ENCODE measurements around the gene ZNF593OS.
A peak's percentile ranks its signal among the peaks of the same experiment; 100 is the strongest.

DNA sequence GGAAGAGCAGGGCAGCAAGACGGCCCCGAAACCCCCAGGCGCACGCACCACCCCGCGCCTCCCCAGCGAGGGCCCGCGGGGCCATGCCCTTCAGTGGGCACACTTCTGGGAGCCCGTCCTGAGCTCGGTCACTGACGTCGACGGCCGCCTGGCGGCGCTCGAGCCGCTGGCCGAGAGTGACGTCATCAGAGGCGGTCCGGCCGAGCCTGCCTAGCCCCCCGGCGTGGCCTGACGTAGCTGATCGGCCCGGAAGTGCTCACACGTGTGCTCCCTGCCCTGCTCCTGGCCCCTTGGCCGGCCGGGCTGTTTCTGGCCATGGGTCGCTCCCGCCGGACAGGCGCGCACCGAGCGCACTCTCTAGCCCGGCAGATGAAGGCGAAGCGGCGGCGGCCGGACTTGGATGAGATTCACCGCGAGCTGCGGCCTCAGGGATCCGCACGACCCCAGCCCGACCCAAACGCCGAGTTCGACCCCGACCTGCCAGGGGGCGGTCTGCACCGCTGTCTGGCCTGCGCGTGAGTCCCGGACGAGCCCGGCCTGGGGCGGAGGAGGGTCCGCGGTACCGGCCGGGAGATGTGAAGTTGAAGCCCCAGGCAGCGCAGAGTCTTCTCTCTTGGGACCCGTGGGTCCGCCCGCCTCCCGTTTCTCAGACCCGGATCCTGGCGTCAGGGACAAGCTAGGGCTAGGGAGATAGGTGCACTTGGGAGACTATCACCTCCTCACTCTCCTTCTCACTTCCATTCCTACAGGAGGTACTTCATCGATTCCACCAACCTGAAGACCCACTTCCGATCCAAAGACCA lies 1.8 kb downstream of the ZNF593OS start, which contains the start of gene ZNF593:
- TF ChIP-seq, protein P1, sequence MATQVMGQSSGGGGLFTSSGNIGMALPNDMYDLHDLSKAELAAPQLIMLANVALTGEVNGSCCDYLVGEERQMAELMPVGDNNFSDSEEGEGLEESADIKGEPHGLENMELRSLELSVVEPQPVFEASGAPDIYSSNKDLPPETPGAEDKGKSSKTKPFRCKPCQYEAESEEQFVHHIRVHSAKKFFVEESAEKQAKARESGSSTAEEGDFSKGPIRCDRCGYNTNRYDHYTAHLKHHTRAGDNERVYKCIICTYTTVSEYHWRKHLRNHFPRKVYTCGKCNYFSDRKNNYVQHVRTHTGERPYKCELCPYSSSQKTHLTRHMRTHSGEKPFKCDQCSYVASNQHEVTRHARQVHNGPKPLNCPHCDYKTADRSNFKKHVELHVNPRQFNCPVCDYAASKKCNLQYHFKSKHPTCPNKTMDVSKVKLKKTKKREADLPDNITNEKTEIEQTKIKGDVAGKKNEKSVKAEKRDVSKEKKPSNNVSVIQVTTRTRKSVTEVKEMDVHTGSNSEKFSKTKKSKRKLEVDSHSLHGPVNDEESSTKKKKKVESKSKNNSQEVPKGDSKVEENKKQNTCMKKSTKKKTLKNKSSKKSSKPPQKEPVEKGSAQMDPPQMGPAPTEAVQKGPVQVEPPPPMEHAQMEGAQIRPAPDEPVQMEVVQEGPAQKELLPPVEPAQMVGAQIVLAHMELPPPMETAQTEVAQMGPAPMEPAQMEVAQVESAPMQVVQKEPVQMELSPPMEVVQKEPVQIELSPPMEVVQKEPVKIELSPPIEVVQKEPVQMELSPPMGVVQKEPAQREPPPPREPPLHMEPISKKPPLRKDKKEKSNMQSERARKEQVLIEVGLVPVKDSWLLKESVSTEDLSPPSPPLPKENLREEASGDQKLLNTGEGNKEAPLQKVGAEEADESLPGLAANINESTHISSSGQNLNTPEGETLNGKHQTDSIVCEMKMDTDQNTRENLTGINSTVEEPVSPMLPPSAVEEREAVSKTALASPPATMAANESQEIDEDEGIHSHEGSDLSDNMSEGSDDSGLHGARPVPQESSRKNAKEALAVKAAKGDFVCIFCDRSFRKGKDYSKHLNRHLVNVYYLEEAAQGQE (IDR thresholded peaks at IDR 0.05; ENCODE audit: borderline replicate concordance): no peak
- TF ChIP-seq EP300 (conservative IDR thresholded peaks at IDR 0.05; ENCODE audit: poor library complexity, severe bottlenecking): peak; percentile 27
- TF ChIP-seq, protein P2, sequence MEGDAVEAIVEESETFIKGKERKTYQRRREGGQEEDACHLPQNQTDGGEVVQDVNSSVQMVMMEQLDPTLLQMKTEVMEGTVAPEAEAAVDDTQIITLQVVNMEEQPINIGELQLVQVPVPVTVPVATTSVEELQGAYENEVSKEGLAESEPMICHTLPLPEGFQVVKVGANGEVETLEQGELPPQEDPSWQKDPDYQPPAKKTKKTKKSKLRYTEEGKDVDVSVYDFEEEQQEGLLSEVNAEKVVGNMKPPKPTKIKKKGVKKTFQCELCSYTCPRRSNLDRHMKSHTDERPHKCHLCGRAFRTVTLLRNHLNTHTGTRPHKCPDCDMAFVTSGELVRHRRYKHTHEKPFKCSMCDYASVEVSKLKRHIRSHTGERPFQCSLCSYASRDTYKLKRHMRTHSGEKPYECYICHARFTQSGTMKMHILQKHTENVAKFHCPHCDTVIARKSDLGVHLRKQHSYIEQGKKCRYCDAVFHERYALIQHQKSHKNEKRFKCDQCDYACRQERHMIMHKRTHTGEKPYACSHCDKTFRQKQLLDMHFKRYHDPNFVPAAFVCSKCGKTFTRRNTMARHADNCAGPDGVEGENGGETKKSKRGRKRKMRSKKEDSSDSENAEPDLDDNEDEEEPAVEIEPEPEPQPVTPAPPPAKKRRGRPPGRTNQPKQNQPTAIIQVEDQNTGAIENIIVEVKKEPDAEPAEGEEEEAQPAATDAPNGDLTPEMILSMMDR (IDR thresholded peaks at IDR 0.05; ENCODE audit: poor library complexity, severe bottlenecking): peak; percentile 96

All from neural cell (in vitro differentiated cells).